Measurements from ENCODE around the gene ZNF438.

Gene ZNF438, protein sequence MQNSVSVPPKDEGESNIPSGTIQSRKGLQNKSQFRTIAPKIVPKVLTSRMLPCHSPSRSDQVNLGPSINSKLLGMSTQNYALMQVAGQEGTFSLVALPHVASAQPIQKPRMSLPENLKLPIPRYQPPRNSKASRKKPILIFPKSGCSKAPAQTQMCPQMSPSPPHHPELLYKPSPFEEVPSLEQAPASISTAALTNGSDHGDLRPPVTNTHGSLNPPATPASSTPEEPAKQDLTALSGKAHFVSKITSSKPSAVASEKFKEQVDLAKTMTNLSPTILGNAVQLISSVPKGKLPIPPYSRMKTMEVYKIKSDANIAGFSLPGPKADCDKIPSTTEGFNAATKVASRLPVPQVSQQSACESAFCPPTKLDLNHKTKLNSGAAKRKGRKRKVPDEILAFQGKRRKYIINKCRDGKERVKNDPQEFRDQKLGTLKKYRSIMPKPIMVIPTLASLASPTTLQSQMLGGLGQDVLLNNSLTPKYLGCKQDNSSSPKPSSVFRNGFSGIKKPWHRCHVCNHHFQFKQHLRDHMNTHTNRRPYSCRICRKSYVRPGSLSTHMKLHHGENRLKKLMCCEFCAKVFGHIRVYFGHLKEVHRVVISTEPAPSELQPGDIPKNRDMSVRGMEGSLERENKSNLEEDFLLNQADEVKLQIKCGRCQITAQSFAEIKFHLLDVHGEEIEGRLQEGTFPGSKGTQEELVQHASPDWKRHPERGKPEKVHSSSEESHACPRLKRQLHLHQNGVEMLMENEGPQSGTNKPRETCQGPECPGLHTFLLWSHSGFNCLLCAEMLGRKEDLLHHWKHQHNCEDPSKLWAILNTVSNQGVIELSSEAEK

DNA sequence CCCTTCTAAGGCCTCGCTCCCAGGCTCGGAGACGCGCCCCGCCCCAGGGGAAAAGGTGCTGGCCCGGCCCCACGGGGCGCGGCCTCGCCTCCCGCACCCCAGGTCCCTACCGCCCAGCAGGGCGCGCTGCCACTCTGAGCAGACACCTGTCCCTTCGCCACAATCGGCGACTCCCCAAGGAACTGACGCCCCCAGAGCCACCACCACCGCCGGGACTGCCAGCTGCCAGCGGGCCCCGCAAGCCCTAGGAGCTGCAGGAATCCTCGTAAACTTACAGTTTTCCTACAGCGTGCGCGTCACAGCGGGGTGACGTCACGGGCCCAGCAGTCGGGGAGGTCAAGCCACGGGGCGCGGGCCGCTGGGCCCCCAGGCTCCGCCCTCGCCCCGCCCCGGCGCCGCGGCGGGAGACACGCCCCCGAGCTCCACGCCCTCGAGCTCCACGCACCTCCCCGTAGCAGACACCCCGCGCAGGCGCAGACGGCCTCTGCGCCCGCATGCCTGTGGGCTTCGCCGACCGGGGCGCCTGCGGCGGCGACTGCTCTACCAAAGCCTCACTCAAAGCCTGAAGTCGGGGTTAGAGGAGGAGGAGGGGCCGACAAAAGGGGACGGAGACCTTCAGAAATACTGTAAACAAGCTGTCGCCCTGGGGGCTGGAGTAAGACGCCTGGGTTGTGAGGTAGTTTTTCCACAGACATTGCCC is at the start of gene ZNF438:
TSS of gene ZNF438 (minus strand) at position 308 of the 700 bp plus-strand sequence. CDS start 154,831 bp downstream, outside the sequence.
- Histone ChIP-seq H3K4me3 (ENCODE audit: low read length) (peak within 1 kb of the TSS; percentile 74), H3K27ac (ENCODE audit: low read length) (no peak within 1 kb of the TSS), H3K4me1 (ENCODE audit: control insufficient read depth, insufficient read depth, low read length) (peaks cover 1% of the 10 kb centered on the region; the same call in 1 of the 2 replicates), H3K36me3 (ENCODE audit: control insufficient read depth, insufficient read depth, low read length) (no peaks in the 10 kb centered on the region), H3K9me3 (ENCODE audit: control insufficient read depth, insufficient read depth, low read length) (no peaks in the 10 kb centered on the region), H3K27me3 (ENCODE audit: control insufficient read depth, insufficient read depth, low read length) (no peaks in the 10 kb centered on the region)
- peak; percentile 57 for DNase-seq (ENCODE audit: low read depth, low spot score)
- WGBS (ENCODE audit: insufficient coverage, insufficient read length): no CpG with 5 or more reads among the region's 66 CpGs

DNA sequence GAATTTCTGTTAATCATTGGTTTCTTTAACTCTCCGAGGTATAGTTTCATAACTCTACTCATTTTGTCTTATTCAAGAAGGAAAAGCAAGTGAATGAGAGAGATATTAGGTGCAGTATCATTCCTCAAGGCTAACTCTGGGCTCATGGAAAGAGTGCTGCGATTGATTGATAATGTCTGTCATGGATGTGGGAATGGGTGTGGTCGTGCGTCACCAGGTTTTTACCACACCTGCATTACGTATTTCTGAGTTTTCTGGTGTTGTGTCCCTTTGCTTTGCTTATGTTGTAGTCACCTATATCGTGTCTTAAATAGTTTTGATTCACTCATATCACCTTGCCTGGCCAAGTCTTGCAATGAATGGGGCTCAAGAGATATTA is 44.9 kb upstream of the ZNF438 start:
- no peaks in the 10 kb centered on the region for H3K9me3 ChIP-seq (ENCODE audit: control insufficient read depth, insufficient read depth, low read length)
- H3K27me3 ChIP-seq (ENCODE audit: control insufficient read depth, insufficient read depth, low read length): no peaks in the 10 kb centered on the region
- H3K36me3 ChIP-seq (ENCODE audit: control insufficient read depth, insufficient read depth, low read length): no peaks in the 10 kb centered on the region
- no peak overlapping the region for H3K27ac ChIP-seq (ENCODE audit: low read length)
- no CpG with 5 or more reads among the region's 6 CpGs for WGBS (ENCODE audit: insufficient coverage, insufficient read length)
- peaks cover 1% of the 10 kb centered on the region; the same call in 1 of the 2 replicates for H3K4me1 ChIP-seq (ENCODE audit: control insufficient read depth, insufficient read depth, low read length)
- no peak for DNase-seq (ENCODE audit: low read depth, low spot score)
- no peak overlapping the region for H3K4me3 ChIP-seq (ENCODE audit: low read length)

DNA sequence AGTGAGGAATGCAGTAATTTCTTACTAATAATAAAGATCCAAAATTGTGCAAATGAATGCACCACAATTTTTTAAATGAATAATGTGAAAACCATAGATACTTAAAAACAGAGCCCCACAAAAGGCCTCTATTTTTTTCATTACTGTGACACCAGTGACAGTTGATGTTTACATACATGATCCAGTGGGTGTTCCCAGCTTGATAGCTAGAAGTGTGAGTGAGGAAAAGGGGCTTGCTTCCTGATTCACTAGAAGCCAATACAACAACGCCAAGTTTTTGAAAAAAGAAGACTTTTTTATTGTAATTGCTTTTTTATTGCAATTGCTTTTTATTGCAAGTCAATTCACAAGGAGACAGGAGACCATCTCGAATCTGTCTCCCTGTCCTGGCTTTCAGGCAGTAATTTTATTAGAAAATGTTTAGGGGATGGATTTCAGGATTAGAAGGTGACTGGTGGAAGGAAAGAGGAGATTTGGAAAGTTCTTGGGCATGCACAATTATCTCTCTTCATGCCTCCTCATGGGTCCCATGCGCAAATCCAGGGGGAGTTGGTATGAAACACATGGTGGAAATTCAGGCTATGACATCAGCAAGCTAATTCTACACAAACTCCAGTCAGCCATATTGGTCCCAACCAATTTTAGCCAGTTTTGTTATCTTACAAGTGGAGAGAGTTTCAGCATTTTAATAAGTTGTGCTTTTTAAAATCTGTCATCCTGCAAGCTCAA is 44.4 kb upstream of the ZNF438 start:
- no CpG with 5 or more reads among the region's 3 CpGs for WGBS (ENCODE audit: insufficient coverage, insufficient read length)
- no peaks in the 10 kb centered on the region for H3K9me3 ChIP-seq (ENCODE audit: control insufficient read depth, insufficient read depth, low read length)
- H3K27ac ChIP-seq (ENCODE audit: low read length): no peak overlapping the region
- H3K4me1 ChIP-seq (ENCODE audit: control insufficient read depth, insufficient read depth, low read length): peaks cover 1% of the 10 kb centered on the region; the same call in 1 of the 2 replicates
- no peak for DNase-seq (ENCODE audit: low read depth, low spot score)
- H3K4me3 ChIP-seq (ENCODE audit: low read length): no peak overlapping the region
- H3K36me3 ChIP-seq (ENCODE audit: control insufficient read depth, insufficient read depth, low read length): no peaks in the 10 kb centered on the region
- H3K27me3 ChIP-seq (ENCODE audit: control insufficient read depth, insufficient read depth, low read length): no peaks in the 10 kb centered on the region

DNA sequence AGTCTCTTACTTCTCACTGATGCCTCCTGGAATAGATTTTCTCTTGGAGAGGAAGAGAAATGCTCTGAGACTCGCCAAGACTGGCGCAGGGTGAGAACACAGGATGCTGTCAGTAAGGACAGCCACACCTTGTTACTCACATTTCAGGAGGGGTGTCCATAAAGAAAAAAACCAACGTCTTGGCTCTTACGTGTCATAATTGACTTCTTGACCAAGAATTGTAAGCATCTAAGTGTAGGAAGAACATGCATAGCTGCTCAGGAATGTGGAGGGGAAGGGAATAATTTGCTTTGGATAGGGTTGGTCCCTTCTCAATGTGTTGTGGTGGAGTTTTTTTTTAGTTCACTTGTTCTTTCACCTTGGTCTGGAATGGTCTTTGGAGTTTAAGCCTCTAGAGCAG is 43.8 kb upstream of the ZNF438 start:
- no peak for DNase-seq (ENCODE audit: low read depth, low spot score)
- Histone ChIP-seq H3K27me3 (ENCODE audit: control insufficient read depth, insufficient read depth, low read length) (no peaks in the 10 kb centered on the region), H3K9me3 (ENCODE audit: control insufficient read depth, insufficient read depth, low read length) (no peaks in the 10 kb centered on the region), H3K27ac (ENCODE audit: low read length) (no peak overlapping the region), H3K36me3 (ENCODE audit: control insufficient read depth, insufficient read depth, low read length) (no peaks in the 10 kb centered on the region), H3K4me3 (ENCODE audit: low read length) (no peak overlapping the region), H3K4me1 (ENCODE audit: control insufficient read depth, insufficient read depth, low read length) (peaks cover 1% of the 10 kb centered on the region; the same call in 1 of the 2 replicates)
- WGBS (ENCODE audit: insufficient coverage, insufficient read length): no CpG with 5 or more reads among the region's 4 CpGs

DNA sequence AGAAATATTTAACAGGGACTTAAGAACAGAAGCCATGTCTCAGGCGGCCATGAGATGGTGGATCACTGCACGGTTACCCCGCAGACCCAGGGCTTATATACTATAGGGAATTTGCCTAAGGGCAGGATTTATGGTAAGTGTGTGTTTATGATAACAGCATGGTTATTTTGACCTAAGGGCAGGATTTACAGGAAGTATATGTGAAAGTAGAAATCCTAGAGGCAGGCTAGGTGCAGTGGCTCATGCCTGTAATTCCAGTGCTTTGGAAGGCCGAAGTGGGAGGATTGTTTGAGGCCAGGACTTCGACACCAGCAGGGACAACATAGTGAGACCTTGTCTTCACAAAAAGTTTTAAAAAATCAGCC is 43.0 kb upstream of the ZNF438 start:
- Histone ChIP-seq H3K9me3 (ENCODE audit: control insufficient read depth, insufficient read depth, low read length) (no peaks in the 10 kb centered on the region), H3K36me3 (ENCODE audit: control insufficient read depth, insufficient read depth, low read length) (no peaks in the 10 kb centered on the region), H3K27ac (ENCODE audit: low read length) (no peak overlapping the region), H3K4me1 (ENCODE audit: control insufficient read depth, insufficient read depth, low read length) (peaks cover 1% of the 10 kb centered on the region; the same call in 1 of the 2 replicates), H3K4me3 (ENCODE audit: low read length) (no peak overlapping the region), H3K27me3 (ENCODE audit: control insufficient read depth, insufficient read depth, low read length) (no peaks in the 10 kb centered on the region)
- WGBS (ENCODE audit: insufficient coverage, insufficient read length): no CpG with 5 or more reads among the region's 5 CpGs
- DNase-seq (ENCODE audit: low read depth, low spot score): no peak

DNA sequence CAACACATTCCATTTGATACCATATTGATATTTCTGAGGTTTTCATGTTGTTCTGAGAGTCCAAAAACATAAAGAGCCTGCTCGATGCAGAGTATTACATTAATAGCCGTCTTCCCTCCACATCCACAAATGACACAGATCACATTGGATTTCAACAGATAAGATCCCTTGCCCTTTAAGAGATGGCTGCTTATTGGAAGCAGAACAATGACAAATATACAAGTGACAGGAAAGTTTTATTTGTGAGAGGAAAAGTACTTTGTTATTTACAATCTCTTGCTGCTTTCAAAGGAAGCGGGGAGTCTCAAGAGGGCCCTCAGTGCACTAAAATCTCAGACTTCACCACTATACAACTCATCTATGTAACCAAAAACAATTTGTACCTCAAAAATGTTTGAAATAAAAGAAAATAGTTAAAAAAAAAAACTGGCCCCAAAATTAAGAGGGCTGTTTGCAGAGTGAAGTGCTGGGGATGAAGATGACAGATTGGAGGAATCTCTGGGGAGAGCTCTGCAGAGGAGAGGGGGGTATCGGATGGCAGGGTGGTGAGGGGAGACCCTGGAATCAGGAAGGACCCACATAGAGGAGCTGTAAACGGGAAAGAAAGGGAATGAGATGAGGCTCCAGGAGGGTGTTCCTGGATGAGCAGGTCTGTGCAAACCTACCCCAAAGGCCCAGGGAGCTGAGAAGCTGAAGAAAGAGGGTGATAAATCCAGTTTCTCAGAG is 42.5 kb upstream of the ZNF438 start:
- H3K36me3 ChIP-seq (ENCODE audit: control insufficient read depth, insufficient read depth, low read length): no peaks in the 10 kb centered on the region
- no peaks in the 10 kb centered on the region for H3K27me3 ChIP-seq (ENCODE audit: control insufficient read depth, insufficient read depth, low read length)
- no peak overlapping the region for H3K27ac ChIP-seq (ENCODE audit: low read length)
- no peaks in the 10 kb centered on the region for H3K9me3 ChIP-seq (ENCODE audit: control insufficient read depth, insufficient read depth, low read length)
- WGBS (ENCODE audit: insufficient coverage, insufficient read length): no CpG with 5 or more reads among the region's 5 CpGs
- H3K4me1 ChIP-seq (ENCODE audit: control insufficient read depth, insufficient read depth, low read length): peaks cover 1% of the 10 kb centered on the region; the same call in 1 of the 2 replicates
- H3K4me3 ChIP-seq (ENCODE audit: low read length): no peak overlapping the region
- DNase-seq (ENCODE audit: low read depth, low spot score): no peak

DNA sequence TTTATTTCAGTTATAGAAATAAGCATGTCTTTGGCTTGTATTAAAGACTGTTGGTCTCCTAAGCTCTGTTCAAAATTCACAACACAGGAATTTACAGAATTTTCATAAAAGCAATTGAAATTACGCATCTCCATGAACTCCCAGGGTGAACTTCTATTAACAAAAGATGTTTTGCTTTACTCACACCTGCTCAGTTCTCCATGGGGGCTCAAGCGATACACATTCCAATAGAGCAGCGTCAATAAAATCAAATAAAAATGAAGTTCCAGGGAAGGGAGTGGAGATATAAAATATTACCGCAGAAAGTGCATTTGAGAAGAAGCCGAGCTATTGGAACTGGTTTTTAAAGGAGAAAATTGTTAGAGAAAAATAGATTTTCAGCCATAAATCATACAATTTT is 41.5 kb upstream of the ZNF438 start:
- H3K36me3 ChIP-seq (ENCODE audit: control insufficient read depth, insufficient read depth, low read length): no peaks in the 10 kb centered on the region
- H3K27ac ChIP-seq (ENCODE audit: low read length): no peak overlapping the region
- peaks cover 1% of the 10 kb centered on the region; the same call in 1 of the 2 replicates for H3K4me1 ChIP-seq (ENCODE audit: control insufficient read depth, insufficient read depth, low read length)
- no peak for DNase-seq (ENCODE audit: low read depth, low spot score)
- no peak overlapping the region for H3K4me3 ChIP-seq (ENCODE audit: low read length)
- H3K9me3 ChIP-seq (ENCODE audit: control insufficient read depth, insufficient read depth, low read length): no peaks in the 10 kb centered on the region
- no peaks in the 10 kb centered on the region for H3K27me3 ChIP-seq (ENCODE audit: control insufficient read depth, insufficient read depth, low read length)
- no CpG with 5 or more reads among the region's 5 CpGs for WGBS (ENCODE audit: insufficient coverage, insufficient read length)

DNA sequence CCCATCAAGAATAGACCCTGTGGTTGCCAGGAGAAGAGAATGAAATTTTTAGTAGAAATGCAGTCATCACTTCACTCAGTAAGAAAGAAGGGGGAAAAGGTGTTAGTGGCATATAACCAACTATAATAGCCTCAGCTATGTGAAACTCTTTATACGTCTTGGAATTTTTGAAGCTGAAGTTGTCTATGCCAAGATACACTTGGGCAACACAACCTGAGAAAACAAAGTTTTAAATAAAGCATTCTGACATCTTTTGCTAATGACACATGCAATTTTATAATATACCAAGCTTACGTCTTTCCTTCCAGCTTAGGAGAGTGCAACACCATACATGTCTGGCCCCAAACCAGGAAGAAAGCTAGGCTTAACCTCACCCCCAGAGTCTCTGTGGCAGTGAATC is 40.8 kb upstream of the ZNF438 start:
- Histone ChIP-seq H3K27me3 (ENCODE audit: control insufficient read depth, insufficient read depth, low read length) (no peaks in the 10 kb centered on the region), H3K27ac (ENCODE audit: low read length) (no peak overlapping the region), H3K36me3 (ENCODE audit: control insufficient read depth, insufficient read depth, low read length) (no peaks in the 10 kb centered on the region), H3K9me3 (ENCODE audit: control insufficient read depth, insufficient read depth, low read length) (no peaks in the 10 kb centered on the region), H3K4me1 (ENCODE audit: control insufficient read depth, insufficient read depth, low read length) (peaks cover 1% of the 10 kb centered on the region; the same call in 1 of the 2 replicates), H3K4me3 (ENCODE audit: low read length) (no peak overlapping the region)
- WGBS (ENCODE audit: insufficient coverage, insufficient read length): no CpG with 5 or more reads among the region's 2 CpGs
- DNase-seq (ENCODE audit: low read depth, low spot score): no peak

DNA sequence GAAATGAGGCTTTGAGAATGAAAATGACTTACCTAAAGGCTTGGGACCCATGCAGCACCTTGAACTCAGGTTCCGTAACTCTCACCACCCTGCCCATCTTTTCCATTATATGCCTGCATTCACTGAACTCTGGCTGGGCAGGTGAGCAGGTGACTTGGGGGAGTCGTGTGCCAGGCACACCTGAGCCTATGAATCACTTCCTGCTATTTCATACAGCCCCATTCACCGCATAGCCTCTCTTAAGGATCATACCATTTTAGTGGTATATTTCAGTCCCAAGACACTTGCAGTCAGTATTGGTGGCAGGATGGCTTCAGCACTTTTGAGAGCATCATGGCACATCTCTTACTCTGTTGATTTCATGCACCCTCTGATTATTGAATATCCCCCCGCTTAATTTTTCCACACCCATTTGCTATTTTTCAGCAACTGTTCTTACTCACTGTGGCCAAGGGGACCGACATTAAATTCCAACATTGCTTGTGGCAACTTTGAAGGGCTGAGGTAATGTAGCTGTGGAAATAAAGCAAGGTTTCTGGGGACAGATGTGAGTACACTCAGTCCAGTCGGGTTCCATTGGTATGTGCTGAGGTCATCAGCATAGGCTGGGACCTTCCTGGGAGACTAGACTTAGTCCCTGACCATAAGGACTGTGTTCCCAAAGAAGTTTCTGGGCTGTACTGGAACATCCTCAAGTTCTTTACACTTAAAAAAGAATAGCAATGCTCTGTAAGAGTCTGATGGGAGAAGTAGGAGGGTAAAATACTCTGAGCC is 39.8 kb upstream of the ZNF438 start:
- WGBS (ENCODE audit: insufficient coverage, insufficient read length): no CpG with 5 or more reads among the region's 6 CpGs
- no peak for DNase-seq (ENCODE audit: low read depth, low spot score)
- Histone ChIP-seq H3K4me3 (ENCODE audit: low read length) (no peak overlapping the region), H3K9me3 (ENCODE audit: control insufficient read depth, insufficient read depth, low read length) (no peaks in the 10 kb centered on the region), H3K27me3 (ENCODE audit: control insufficient read depth, insufficient read depth, low read length) (no peaks in the 10 kb centered on the region), H3K4me1 (ENCODE audit: control insufficient read depth, insufficient read depth, low read length) (peaks cover 1% of the 10 kb centered on the region; the same call in 1 of the 2 replicates), H3K36me3 (ENCODE audit: control insufficient read depth, insufficient read depth, low read length) (no peaks in the 10 kb centered on the region), H3K27ac (ENCODE audit: low read length) (no peak overlapping the region)

Data from iPS DF 6.9 (cell line).